Hippocampal formation (tissue), 2 donors: ENCODE data around the gene GALNT12.

ENCODE experiments used
- DNase-seq, 2 donors: peaks; one replicate each; lab custom pipeline; 2025; lab: John Stamatoyannopoulos, UW

The GALNT12 gene

GRCh38 chr9:98880311-98881015, 73.0 kb downstream of the GALNT12 start:
- no peak for DNase-seq

DNA sequence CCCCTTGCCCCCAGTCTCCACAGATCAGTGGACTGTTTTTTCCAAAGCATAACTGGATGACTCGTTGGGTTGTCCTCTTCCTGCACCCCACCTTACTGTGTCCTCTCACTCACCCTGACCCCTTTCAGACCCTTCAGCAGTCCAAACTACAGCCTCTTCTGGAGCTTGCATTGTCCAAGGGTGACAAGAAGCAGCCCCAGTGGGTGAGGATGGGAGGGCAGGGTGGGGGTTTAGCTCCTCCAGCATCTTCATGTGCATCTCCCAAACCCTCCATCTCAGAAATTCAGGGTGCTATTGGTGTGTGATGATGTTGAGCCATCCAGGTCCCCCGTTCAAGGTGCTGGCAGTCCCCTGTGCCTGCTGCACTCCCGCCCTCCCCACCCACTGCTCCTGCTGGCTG, 73.9 kb downstream of the GALNT12 start:
- DNase-seq: no peak

DNA sequence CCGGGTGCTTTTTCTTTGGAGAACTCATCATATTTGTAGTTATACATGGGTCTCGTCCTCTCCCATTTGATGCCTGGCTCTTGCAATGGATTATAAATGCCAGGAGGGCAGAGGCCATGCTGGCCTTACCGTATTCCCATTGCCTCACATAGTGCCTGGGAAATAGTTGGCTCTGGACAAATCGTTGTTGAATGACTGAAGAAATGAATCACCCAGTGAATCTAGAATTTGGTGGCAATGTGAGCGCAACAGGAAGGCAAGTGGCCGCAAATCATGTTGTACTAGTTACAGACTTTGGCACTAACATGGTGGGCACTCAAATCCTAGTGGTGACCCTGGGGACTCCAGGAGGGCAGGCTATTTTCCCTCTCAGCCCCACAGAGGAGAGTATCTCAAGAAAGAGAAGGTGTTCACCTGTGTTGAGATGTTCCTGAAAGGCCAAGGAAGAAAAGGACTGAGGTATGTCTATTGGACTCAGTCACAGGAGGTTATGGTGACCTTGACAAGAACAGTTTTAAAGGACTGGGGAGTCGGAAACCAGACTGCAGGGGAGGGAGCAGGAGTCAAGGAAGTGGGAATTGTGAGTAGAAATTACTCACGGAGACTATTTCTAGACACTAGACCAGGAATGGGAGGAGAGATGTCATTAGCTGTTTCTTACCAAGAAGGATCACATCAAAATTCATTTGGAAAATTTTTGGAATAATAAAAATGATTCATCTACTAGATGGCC, 74.5 kb downstream of the GALNT12 start:
- no peak for DNase-seq

DNA sequence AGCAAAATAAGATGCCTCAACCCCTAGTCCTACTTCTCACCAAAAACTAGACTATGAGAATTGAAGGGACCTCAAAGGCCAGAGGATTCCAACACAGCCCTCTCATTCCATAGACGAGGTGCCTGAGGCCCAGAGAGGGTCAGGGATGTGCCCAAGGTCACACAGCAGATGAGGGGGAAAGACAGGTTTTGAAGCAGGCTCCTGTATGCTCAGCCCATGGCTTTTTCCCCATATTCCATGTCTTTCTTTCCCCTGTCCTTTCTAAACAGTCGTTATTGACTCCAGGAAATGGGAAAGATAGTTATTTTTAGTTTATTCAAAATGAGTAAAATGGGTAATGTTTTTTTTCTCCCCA, 75.1 kb downstream of the GALNT12 start:
- DNase-seq: no peak

DNA sequence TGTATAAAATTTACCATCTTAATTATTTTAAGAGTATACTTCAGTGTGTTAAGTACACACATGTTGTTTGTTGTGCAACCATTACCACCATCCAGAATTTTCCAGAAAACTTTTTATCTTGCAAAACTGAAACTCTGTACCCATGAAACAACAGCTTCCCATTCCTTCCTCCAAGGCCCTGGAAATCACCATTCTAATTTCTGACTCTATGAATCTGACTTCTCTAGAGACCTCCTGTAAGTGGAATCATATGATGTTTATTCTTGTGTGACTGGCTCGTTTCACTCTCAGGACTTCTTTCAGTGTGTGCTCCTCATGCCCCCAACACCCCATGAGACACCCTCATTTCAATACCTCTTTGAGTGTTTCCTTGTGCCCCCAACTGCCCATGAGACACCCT, 75.8 kb downstream of the GALNT12 start:
- no peak for DNase-seq

DNA sequence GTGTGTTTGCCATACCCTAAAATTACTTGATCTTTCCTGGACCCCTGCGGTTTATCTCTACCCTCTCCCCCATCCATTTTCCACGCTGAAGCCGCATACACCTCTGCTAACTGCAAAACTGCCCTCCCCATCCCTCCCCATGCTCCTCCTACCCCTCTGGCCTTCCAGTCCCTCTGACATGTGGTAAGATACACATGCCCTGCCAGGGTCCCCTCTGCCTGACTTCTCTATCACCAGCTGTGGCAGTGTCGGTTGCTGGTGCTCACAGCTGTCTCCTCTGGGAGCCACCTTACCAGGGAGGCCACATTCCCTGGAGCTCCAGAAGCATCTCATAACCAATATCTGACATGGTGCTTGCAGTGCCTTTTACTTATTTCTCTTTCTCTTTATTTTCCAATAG, 77.4 kb downstream of the GALNT12 start:
- DNase-seq: no peak

- DNase-seq: no peak
Observed at GRCh38 chr9:98885575-98886295, 78.3 kb downstream of the GALNT12 start.

GRCh38 chr9:98886691-98887229, 79.3 kb downstream of the GALNT12 start:
- no peak for DNase-seq

DNA sequence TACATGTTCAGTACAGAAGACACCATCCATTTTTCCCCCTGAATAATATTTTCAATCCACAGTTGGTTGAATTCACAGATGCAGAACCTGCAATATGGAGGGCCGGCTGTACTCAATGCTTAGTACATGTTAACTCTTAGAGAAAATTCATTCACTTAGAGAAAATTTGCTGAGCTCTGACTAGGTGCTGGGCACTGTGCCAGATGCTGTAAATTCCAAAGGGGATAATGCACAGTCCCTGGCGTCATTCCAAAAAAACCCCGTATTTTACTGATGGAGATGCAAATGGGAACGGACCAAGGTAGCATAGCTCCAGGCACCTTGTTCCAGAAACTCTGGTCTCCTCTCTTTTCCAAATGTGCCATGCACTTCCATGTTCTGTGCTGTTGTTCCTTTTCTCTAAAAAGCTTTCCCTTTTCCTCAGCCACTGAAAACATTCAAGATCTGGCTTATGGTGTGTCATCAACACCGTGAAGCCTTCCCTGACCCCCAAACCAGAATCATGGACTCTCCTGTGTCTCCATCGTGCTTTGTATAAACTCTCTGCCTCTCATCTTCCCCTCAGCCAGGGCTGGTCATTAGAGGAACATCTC, 80.5 kb downstream of the GALNT12 start:
- DNase-seq: no peak

DNA sequence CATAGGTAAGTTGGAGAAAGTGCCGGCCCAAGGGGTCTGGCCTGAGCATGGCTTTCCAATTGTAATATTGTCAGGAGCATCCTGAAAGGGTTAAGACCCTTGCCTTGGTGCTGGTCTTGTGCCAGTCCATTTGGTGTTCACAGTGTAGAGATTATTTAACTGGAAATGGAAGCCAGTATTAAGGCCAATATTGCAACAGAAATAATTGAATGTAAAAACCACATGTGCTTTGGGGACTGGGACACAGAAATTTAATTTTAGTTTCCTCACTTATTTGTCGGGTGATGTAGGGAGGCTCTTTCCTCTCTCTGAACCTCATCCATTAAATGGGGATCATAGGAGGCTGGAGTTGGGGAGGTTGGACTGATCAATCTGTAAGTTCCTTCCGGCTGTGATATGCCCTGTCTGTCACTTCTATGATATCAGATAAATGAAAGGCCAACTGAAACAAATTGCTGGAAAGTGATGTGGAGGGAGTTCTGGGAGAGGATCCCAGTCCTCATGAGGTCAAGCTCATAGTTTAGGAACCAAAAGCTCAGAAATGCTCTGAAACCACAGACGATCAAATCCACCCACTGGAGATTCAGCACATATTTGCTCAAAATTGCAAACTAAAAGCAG, 81.4 kb downstream of the GALNT12 start:
- no peak for DNase-seq

GRCh38 chr9:98890256-98890655, 82.8 kb downstream of the GALNT12 start:
- no peak for DNase-seq

DNA sequence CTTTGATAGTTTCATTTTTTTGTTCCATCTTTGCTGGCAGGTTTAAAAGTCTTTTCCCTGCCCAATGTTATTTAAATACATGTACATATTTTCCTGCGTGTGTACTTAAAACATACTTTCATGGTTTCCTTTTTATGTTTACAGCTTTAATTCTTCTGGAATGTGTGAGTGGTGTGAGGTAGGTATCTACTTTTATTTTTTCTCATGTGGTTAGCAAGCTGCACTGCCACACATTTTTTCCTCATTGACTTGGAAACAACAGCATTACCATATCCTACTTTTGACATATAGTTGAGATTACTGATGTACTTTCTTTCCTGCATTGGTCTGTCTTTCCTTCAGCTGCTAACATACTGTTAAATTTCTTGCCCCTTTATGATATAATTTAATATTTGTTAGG, 84.8 kb downstream of the GALNT12 start:
- DNase-seq: no peak

DNA sequence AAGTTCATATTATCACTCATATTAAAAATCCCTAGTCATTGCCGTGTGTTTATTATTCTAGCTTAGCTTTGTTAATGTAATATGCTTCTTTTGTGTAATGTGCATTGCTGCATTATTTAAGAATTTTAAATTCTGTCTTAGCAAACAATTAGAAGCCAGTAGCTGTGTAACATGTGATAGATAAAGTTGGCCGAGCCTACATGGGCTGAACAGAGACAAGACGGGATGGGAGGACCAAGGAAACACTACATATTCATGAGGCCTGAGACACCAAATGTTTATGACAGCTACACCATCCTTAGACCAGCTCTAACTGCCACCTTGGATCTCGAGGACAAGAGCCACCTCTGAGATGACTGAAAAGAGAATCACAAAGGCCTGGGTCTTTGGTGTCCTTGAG, 85.2 kb downstream of the GALNT12 start:
- no peak for DNase-seq

GRCh38 chr9:98894171-98894570, 86.7 kb downstream of the GALNT12 start:
- no peak for DNase-seq

DNA sequence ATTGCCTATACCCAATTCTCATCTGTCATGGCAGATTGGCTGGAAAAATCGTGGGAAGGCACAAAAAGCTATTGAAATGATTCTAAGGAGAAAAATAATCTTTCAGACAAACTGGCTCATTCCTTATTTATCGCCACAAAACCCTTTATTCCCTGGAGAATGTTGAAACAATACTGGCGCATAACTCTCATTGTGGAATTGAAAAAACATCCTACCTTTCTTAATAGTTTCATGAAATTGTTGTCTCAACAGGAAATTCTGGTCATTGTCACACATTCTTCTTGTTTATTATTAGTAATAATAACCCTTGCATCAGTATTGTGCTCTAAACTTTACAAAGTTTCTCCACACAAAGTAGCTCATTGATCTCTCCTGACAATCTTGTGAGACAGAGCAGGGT, 87.3 kb downstream of the GALNT12 start:
- no peak for DNase-seq

DNA sequence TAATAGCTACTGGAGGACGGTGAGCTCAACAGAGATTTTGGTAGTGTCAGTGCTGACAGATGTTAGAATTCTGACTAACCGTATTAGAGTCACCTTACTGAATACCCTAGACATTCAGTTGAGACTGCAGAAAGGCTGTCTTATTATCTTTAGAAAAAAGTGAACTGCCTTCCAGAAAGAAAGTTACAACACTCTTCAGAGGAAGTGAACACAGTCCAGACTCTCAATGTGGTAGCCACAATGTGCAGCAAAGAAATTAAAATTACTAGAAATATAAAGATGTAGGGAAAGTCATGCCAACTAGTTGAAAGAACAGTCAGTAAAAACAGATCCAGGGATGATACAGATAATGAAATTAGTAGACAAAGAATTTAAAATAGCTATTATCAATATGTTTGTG, 89.2 kb downstream of the GALNT12 start:
- DNase-seq: no peak

- no peak for DNase-seq
Observed at GRCh38 chr9:98897745-98898144, 90.3 kb downstream of the GALNT12 start.

- DNase-seq: no peak
Observed at GRCh38 chr9:98899408-98900056, 92.1 kb downstream of the GALNT12 start.
